PFSK-1 (cell line): Measurements from ENCODE around the gene SYTL5.

ENCODE experiments used
- FOXP2 ChIP-seq: optimal IDR thresholded peaks from 2 replicates; pipeline ENCODE3; 2011; ENCODE audit warnings: borderline replicate concordance, control low read depth, inconsistent platforms; ENCODE audit not compliant: insufficient read depth; ENCODE audit errors: extremely low read length, extremely low read depth
- SIN3A ChIP-seq: IDR thresholded peaks from 2 replicates; pipeline ENCODE4 v1.6.1; 2012; ENCODE audit warnings: mild to moderate bottlenecking, low read length, moderate library complexity, borderline replicate concordance; ENCODE audit not compliant: insufficient read depth
- TAF1 ChIP-seq: IDR thresholded peaks from 2 replicates; pipeline ENCODE4 v1.6.1; 2012; ENCODE audit warnings: low read length, control low read depth, borderline replicate concordance; ENCODE audit not compliant: insufficient read depth
- TF ChIP-seq, protein P1 (sequence below), 2 experiments: IDR thresholded peaks; 2 replicates each; pipeline versions ENCODE4 v1.6.1 to v1.8.0; 2011 to 2012; ENCODE audit warnings: low read depth in 2 of 2, low read length in 2 of 2, control low read depth in 1 of 2, inconsistent platforms in 1 of 2, mild to moderate bottlenecking in 1 of 2, moderate library complexity in 1 of 2; ENCODE audit not compliant: insufficient read depth in 1 of 2

DNA sequence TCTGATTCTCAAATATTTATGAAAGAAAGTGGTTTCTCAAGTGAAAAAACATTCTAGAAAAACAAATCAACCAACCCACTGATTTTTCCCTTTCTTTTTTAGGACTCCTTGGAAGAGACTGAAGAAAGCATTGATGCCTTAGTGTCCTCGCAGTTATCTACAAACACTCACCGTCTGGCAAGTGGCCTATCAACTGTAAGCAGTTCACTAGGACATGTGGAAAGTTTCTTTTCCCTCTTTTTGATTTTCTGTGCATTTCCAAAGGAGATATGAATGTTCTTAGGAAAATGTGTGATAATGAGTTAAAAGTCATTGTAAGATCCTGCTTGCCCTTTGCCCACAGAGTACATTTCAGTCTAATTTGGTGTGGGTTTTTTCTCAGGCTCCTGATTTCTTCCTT is 95.9 kb downstream of the SYTL5 start:
- TF ChIP-seq, protein P1, sequence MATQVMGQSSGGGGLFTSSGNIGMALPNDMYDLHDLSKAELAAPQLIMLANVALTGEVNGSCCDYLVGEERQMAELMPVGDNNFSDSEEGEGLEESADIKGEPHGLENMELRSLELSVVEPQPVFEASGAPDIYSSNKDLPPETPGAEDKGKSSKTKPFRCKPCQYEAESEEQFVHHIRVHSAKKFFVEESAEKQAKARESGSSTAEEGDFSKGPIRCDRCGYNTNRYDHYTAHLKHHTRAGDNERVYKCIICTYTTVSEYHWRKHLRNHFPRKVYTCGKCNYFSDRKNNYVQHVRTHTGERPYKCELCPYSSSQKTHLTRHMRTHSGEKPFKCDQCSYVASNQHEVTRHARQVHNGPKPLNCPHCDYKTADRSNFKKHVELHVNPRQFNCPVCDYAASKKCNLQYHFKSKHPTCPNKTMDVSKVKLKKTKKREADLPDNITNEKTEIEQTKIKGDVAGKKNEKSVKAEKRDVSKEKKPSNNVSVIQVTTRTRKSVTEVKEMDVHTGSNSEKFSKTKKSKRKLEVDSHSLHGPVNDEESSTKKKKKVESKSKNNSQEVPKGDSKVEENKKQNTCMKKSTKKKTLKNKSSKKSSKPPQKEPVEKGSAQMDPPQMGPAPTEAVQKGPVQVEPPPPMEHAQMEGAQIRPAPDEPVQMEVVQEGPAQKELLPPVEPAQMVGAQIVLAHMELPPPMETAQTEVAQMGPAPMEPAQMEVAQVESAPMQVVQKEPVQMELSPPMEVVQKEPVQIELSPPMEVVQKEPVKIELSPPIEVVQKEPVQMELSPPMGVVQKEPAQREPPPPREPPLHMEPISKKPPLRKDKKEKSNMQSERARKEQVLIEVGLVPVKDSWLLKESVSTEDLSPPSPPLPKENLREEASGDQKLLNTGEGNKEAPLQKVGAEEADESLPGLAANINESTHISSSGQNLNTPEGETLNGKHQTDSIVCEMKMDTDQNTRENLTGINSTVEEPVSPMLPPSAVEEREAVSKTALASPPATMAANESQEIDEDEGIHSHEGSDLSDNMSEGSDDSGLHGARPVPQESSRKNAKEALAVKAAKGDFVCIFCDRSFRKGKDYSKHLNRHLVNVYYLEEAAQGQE (IDR thresholded peaks at IDR 0.05; ENCODE audit: insufficient read depth in 1 of 2, low read depth in 2 of 2, low read length in 2 of 2): no peak
- no peak for TF ChIP-seq SIN3A
- TF ChIP-seq FOXP2: no peak
- TF ChIP-seq TAF1: no peak
